Stimulated activated CD8-positive, alpha-beta memory T cell treated with anti-CD3 and anti-CD28 coated beads, Interleukin-12 subunit alpha, Interleukin-12 subunit beta, amount 100 ng/mL, for 4 hours (primary cell): ENCODE results near the gene NPY5R.

Source experiments
- DNase-seq: peaks from one replicate; pipeline ENCODE4 v3.0.0-alpha.2; 2020; ENCODE audit warnings: low read depth

The NPY5R gene

GRCh38 chr4:163385466-163385865 lies 41.8 kb downstream of the NPY5R start:
- DNase-seq, result no peak

GRCh38 chr4:163391756-163392155 lies 48.1 kb downstream of the NPY5R start:
- no peak for DNase-seq

- no peak for DNase-seq
Observed at GRCh38 chr4:163392328-163392727, 48.6 kb downstream of the NPY5R start.

- DNase-seq, result no peak
Observed at GRCh38 chr4:163393471-163393870, 49.8 kb downstream of the NPY5R start.

- DNase-seq, result no peak
Observed at GRCh38 chr4:163395055-163395454, 51.4 kb downstream of the NPY5R start.

GRCh38 chr4:163395758-163396157 lies 52.1 kb downstream of the NPY5R start:
- no peak for DNase-seq

GRCh38 chr4:163398238-163398637 lies 54.5 kb downstream of the NPY5R start:
- no peak for DNase-seq

- DNase-seq, result no peak
Observed at GRCh38 chr4:163400911-163401310, 57.2 kb downstream of the NPY5R start.
